Common myeloid progenitor, CD34-positive (primary cell): ENCODE results near the gene VEGFC.

ENCODE experiments used
- CTCF ChIA-PET: fragments of 350-600 bp; sonication (Branson Sonifier 250); formaldehyde crosslinking; loops from one replicate; lab custom pipeline; 2021; ENCODE audit warnings: antibody characterized with exemption; lab: Charles Lee
- POLR2A ChIA-PET: fragments of 350-600 bp; sonication (Branson Sonifier 250); formaldehyde crosslinking; loops from one replicate; lab custom pipeline; 2021; ENCODE audit warnings: antibody characterized with exemption; lab: Charles Lee
- DNase-seq, 3 donors: peaks; one replicate each; pipeline versions ENCODE4 v3.0.0 to v3.0.0-alpha.2; 2013
- H3K27ac ChIP-seq, 2 experiments: 1 replicate in 1 of 2; 2 replicates in 1 of 2; pipeline ENCODE4 v1.7.0; 2013; ENCODE audit warnings: inconsistent platforms in 2 of 2, low read length in 2 of 2, mild to moderate bottlenecking in 2 of 2, low read depth in 1 of 2, moderate library complexity in 1 of 2; ENCODE audit not compliant: severe bottlenecking in 2 of 2, insufficient read depth in 1 of 2, poor library complexity in 1 of 2
- H3K27me3 ChIP-seq, 5 experiments: replicated peaks in 2 of 5; 1 replicate in 3 of 5; 2 replicates in 2 of 5; pipeline versions ENCODE4 v1.6.1 to v1.7.0; 2013; ENCODE audit warnings: low read length in 4 of 5, mild to moderate bottlenecking in 2 of 5, moderate library complexity in 2 of 5, inconsistent platforms in 1 of 5; ENCODE audit not compliant: insufficient read depth in 5 of 5, control insufficient read depth in 4 of 5
- H3K36me3 ChIP-seq, 4 experiments: 1 replicate in 2 of 4; 2 replicates in 2 of 4; pipeline versions ENCODE4 v1.6.1 to v1.7.0; 2013; ENCODE audit warnings: low read length in 3 of 4, control low read depth in 1 of 4, mild to moderate bottlenecking in 1 of 4; ENCODE audit not compliant: control insufficient read depth in 4 of 4, insufficient read depth in 4 of 4
- H3K4me1 ChIP-seq, 4 experiments: 1 replicate in 3 of 4; 2 replicates in 1 of 4; pipeline versions ENCODE4 v1.6.1 to v1.7.1; 2013; ENCODE audit warnings: low read length in 3 of 4, mild to moderate bottlenecking in 3 of 4, control low read depth in 1 of 4, inconsistent platforms in 1 of 4, moderate library complexity in 1 of 4; ENCODE audit not compliant: control insufficient read depth in 4 of 4, insufficient read depth in 4 of 4; ENCODE audit errors: control extremely low read depth in 1 of 4
- H3K4me3 ChIP-seq, 7 experiments: 1 replicate in 4 of 7; 2 replicates in 3 of 7; pipeline versions ENCODE4 v1.5.1 to v1.7.0; 2013; ENCODE audit warnings: mild to moderate bottlenecking in 7 of 7, low read length in 6 of 7, moderate library complexity in 6 of 7, inconsistent platforms in 2 of 7, low read depth in 2 of 7, control low read depth in 1 of 7; ENCODE audit not compliant: insufficient read depth in 4 of 7, control insufficient read depth in 1 of 7; ENCODE audit errors: extremely low read depth in 1 of 7
- H3K9me3 ChIP-seq, 5 experiments: 1 replicate in 4 of 5; 2 replicates in 1 of 5; pipeline versions ENCODE4 v1.6.1 to v1.7.1; 2013; ENCODE audit warnings: low read length in 4 of 5, mild to moderate bottlenecking in 2 of 5, inconsistent platforms in 1 of 5, low read depth in 1 of 5, moderate library complexity in 1 of 5; ENCODE audit not compliant: control insufficient read depth in 4 of 5, insufficient read depth in 2 of 5; ENCODE audit errors: control extremely low read depth in 1 of 5
- WGBS: methylation state at CpG from one replicate; pipeline ENCODE4 v1.1.5; 2013; ENCODE audit not compliant: insufficient coverage; 5-methylcytosine and 5-hydroxymethylcytosine counted together

VEGFC gene

GRCh38 chr4:176790398-176790797 is 2.3 kb downstream of the VEGFC start:
- POLR2A ChIA-PET, result no interaction called here
- no peak overlapping the region for H3K4me3 ChIP-seq
- CTCF ChIA-PET, result no interaction called here
- H3K9me3 ChIP-seq, result no peaks in the 10 kb centered on the region
- H3K27me3 ChIP-seq, result peaks cover 8 to 30% (median 25%) of the 10 kb centered on the region in 5 experiments
- no peaks in the 10 kb centered on the region for H3K36me3 ChIP-seq
- WGBS, result 94% methylated on average over 4 of the region's 4 CpGs
- DNase-seq, result no peak
- peaks cover 0 to 14% (median 6%) of the 10 kb centered on the region in 4 experiments for H3K4me1 ChIP-seq
- no peak overlapping the region for H3K27ac ChIP-seq

DNA sequence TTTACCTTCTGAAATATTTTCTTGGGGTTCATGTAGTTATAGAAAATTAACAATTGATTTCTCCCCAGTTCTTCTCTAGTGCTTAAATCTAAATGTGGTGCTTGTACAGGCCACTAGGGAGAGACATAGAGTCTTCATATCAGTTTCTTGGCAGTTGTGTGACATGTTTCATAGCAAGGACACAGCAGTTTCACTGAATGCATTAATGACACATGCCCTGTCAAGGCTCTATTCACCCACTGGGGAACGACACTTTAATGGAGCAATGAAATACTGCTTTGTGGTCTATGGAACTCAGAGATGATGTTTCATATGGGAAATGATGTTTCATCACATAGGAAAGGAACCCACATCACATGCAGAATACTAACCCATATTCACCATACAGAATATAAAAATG is 2.8 kb downstream of the VEGFC start:
- POLR2A ChIA-PET, result no interaction called here
- H3K36me3 ChIP-seq, result no peaks in the 10 kb centered on the region
- no peak overlapping the region for H3K4me3 ChIP-seq

GRCh38 chr4:176788971-176789370 is 3.8 kb downstream of the VEGFC start:
- H3K9me3 ChIP-seq, result no peaks in the 10 kb centered on the region
- 100% methylated on average over 2 of the region's 6 CpGs for WGBS
- peaks cover 8 to 27% (median 24%) of the 10 kb centered on the region in 5 experiments for H3K27me3 ChIP-seq
- H3K4me3 ChIP-seq, result no peak overlapping the region
- ChIA-PET CTCF (interaction anchor here (0.6 to 1.9 kb wide), 6 partner anchors 9 to 261 kb away, joined by 3 to 16 read pairs (median 4); no protein-coding TSS in a partner anchor), POLR2A (no interaction called here)
- peaks cover 0 to 14% (median 6%) of the 10 kb centered on the region in 4 experiments for H3K4me1 ChIP-seq
- no peak overlapping the region for H3K27ac ChIP-seq
- H3K36me3 ChIP-seq, result no peaks in the 10 kb centered on the region
- DNase-seq, result no peak

More for the DNA sequence above, 2.8 kb downstream of the VEGFC start:
- no peaks in the 10 kb centered on the region for H3K9me3 ChIP-seq
- H3K4me1 ChIP-seq, result peaks cover 0 to 14% (median 6%) of the 10 kb centered on the region in 4 experiments
- peaks cover 8 to 30% (median 25%) of the 10 kb centered on the region in 5 experiments for H3K27me3 ChIP-seq
- DNase-seq, result peak; percentile 77 to 92 (median 91)
- WGBS, result no CpG with 5 or more reads among the region's 1 CpG
- CTCF ChIA-PET, result interaction anchor here (1.9 kb wide), 2 partner anchors 257 to 260 kb away, joined by 12 to 16 read pairs; no protein-coding TSS in a partner anchor
- no peak overlapping the region for H3K27ac ChIP-seq

DNA sequence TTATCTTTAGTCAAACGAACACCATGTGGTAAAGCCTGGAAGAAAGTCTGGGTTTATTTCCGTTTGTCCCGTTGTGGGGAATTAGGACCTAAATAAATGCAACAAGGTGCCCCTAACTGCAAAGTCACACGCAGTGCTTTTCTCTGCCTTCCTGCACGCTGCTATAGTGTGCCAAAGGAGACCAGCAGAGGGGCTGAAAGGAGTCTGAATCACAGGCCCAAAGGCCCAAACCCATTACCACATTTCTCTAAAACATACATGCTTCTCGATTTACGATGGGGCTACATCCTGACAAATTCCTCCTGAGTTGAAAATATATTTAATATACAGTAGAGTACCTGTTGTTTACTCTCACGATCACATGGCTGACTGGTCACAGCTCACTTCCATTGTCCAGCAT is 4.5 kb downstream of the VEGFC start:
- 89% methylated on average over 5 of the region's 8 CpGs for WGBS
- no peak for DNase-seq
- Histone ChIP-seq H3K4me3 (no peak overlapping the region), H3K27me3 (peaks cover 8 to 23% (median 18%) of the 10 kb centered on the region in 5 experiments), H3K4me1 (peaks cover 0 to 14% (median 6%) of the 10 kb centered on the region in 4 experiments), H3K27ac (no peak overlapping the region), H3K9me3 (no peaks in the 10 kb centered on the region), H3K36me3 (no peaks in the 10 kb centered on the region)
- CTCF ChIA-PET, result interaction anchor here (0.6 to 1.9 kb wide), 4 partner anchors 10 to 261 kb away, joined by 3 to 16 read pairs (median 8); no protein-coding TSS in a partner anchor
- POLR2A ChIA-PET, result no interaction called here

DNA sequence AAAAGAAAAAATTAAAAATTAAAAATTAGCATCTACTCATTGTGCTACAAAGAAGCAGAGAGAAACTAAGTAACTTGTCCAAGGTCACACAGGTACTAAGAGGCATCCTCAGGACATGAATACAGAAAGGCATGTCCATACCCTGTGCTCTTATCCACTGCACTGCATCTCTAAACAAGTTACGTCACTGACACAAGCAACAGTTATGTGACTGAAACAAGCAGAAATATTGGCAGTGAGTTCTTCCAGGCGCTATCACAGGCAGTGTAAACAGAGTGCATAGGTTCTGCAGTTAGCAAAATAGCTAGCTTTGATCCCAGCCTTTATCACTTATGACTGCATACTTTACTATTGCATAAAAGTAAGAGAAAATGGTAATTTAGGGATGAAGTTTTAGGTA is 7.9 kb downstream of the VEGFC start:
- no peak overlapping the region for H3K27ac ChIP-seq
- no peaks in the 10 kb centered on the region for H3K36me3 ChIP-seq
- H3K27me3 ChIP-seq, result peaks cover 0 to 9% (median 0%) of the 10 kb centered on the region in 5 experiments
- H3K4me3 ChIP-seq, result no peak overlapping the region
- WGBS, result 100% methylated on average over 2 of the region's 2 CpGs
- DNase-seq, result no peak
- H3K4me1 ChIP-seq, result no peaks in the 10 kb centered on the region
- H3K9me3 ChIP-seq, result no peaks in the 10 kb centered on the region
- POLR2A ChIA-PET, result no interaction called here
- CTCF ChIA-PET, result no interaction called here

- Histone ChIP-seq H3K36me3 (no peaks in the 10 kb centered on the region), H3K27me3 (peaks cover 0 to 4% (median 0%) of the 10 kb centered on the region in 5 experiments), H3K9me3 (no peaks in the 10 kb centered on the region), H3K27ac (no peak overlapping the region), H3K4me3 (no peak overlapping the region), H3K4me1 (no peaks in the 10 kb centered on the region)
- 0% methylated on average over 1 of the region's 2 CpGs for WGBS
- no peak for DNase-seq
- ChIA-PET CTCF (interaction anchor here (1.3 to 1.8 kb wide), 2 partner anchors 27 to 265 kb away, joined by 3 to 4 read pairs; no protein-coding TSS in a partner anchor), POLR2A (interaction anchor here (0.7 kb wide), 1 partner anchor 81 kb away, joined by 7 read pairs; no protein-coding TSS in a partner anchor)
Measured at GRCh38 chr4:176782794-176783193, 9.9 kb downstream of the VEGFC start.

- Histone ChIP-seq H3K27me3 (peaks cover 0 to 4% (median 0%) of the 10 kb centered on the region in 5 experiments), H3K9me3 (no peaks in the 10 kb centered on the region), H3K27ac (no peak overlapping the region), H3K4me1 (no peaks in the 10 kb centered on the region), H3K4me3 (no peak overlapping the region), H3K36me3 (no peaks in the 10 kb centered on the region)
- WGBS, result no CpG with 5 or more reads among the region's 5 CpGs
- ChIA-PET CTCF (interaction anchor here (1.8 kb wide), 1 partner anchor 265 kb away, joined by 4 read pairs; no protein-coding TSS in a partner anchor), POLR2A (interaction anchor here (0.7 kb wide), 1 partner anchor 82 kb away, joined by 7 read pairs; no protein-coding TSS in a partner anchor)
- no peak for DNase-seq
Measured at GRCh38 chr4:176782191-176782590, 10.5 kb downstream of the VEGFC start.
